Left kidney (tissue), 2 donors: Measurements from ENCODE around the gene TMEM186. TPM values are rescaled to one million over a fixed set of nuclear protein-coding genes. Genes with fewer than 3 reads are reported as not detected.
"Not testable (repeated sequence)": the region's sequence is repeated elsewhere in the genome, so short reads cannot be mapped to it uniquely, and the experiment has no call there.

ENCODE experiments used
- DNase-seq: peaks from one replicate; pipeline ENCODE4 v3.0.0-alpha.2; 2013
- polyA plus RNA-seq: library from polyadenylated mRNA; unstranded; fragments of 120-200 nt; gene quantifications from one replicate; pipeline ENCODE4 v1.2.1, GENCODE V29; 2013; ENCODE audit not compliant: insufficient read length

TMEM186 gene
- polyA plus RNA-seq, 1 donor: 18.6 TPM

GRCh38 chr16:8775359-8775758, 22.1 kb downstream of the TMEM186 start:
- no peak for DNase-seq

GRCh38 chr16:8774208-8774607, 23.2 kb downstream of the TMEM186 start:
- no peak for DNase-seq

GRCh38 chr16:8773537-8773936, 23.9 kb downstream of the TMEM186 start:
- DNase-seq: no peak

- no peak for DNase-seq
Observed at GRCh38 chr16:8768692-8769091, 28.7 kb downstream of the TMEM186 start.

GRCh38 chr16:8768283-8768682, 29.2 kb downstream of the TMEM186 start:
- no peak for DNase-seq

- DNase-seq: no peak
Observed at GRCh38 chr16:8767176-8767575, 30.3 kb downstream of the TMEM186 start.

- no peak for DNase-seq
Observed at GRCh38 chr16:8764525-8765250, 32.8 kb downstream of the TMEM186 start.

- DNase-seq: no peak
Observed at GRCh38 chr16:8763899-8764298, 33.5 kb downstream of the TMEM186 start.

GRCh38 chr16:8763083-8763482, 34.4 kb downstream of the TMEM186 start:
- no peak for DNase-seq

GRCh38 chr16:8762254-8762653, 35.2 kb downstream of the TMEM186 start:
- DNase-seq: no peak

- no peak for DNase-seq
Observed at GRCh38 chr16:8761078-8761477, 36.4 kb downstream of the TMEM186 start.

- no peak for DNase-seq
Observed at GRCh38 chr16:8760021-8760420, 37.4 kb downstream of the TMEM186 start.

- no peak for DNase-seq
Observed at GRCh38 chr16:8758022-8758421, 39.4 kb downstream of the TMEM186 start.

- DNase-seq: no peak
Observed at GRCh38 chr16:8756755-8757154, 40.7 kb downstream of the TMEM186 start.

GRCh38 chr16:8753416-8754054, 43.9 kb downstream of the TMEM186 start:
- no peak for DNase-seq

- no peak for DNase-seq
Observed at GRCh38 chr16:8752706-8753105, 44.7 kb downstream of the TMEM186 start.

GRCh38 chr16:8751481-8752311, 45.7 kb downstream of the TMEM186 start:
- no peak for DNase-seq

- DNase-seq: not testable (repeated sequence)
Observed at GRCh38 chr16:8748944-8749343, 48.5 kb downstream of the TMEM186 start.

Other genes starting within 250 kb of the TMEM186 start
- gene TMEM114, start 207.1 kb downstream of the TMEM186 start, polyA plus RNA-seq: not detected
- 24.4 TPM for gene METTL22, start 175.9 kb downstream of the TMEM186 start, polyA plus RNA-seq
- 73.5 TPM for gene ABAT, start 123.0 kb downstream of the TMEM186 start, polyA plus RNA-seq
- 24.5 TPM for gene PMM2, start 200 bp upstream of the TMEM186 start, polyA plus RNA-seq
- gene CARHSP1, start 71.4 kb upstream of the TMEM186 start, polyA plus RNA-seq: 68.5 TPM
- not detected for gene LITAFD, start 84.7 kb upstream of the TMEM186 start, polyA plus RNA-seq
- gene USP7, start 166.3 kb upstream of the TMEM186 start, polyA plus RNA-seq: 151 TPM